RCC 7860 (cell line): Measurements from ENCODE around the gene COPZ2.
A peak's percentile ranks its signal among the peaks of the same experiment; 100 is the strongest.
"Not testable (repeated sequence)": the region's sequence is repeated elsewhere in the genome, so short reads cannot be mapped to it uniquely, and the experiment has no call there.

Source experiments
- DNase-seq: peaks from one replicate; pipeline ENCODE4 v3.0.0-alpha.2; 2015; ENCODE audit warnings: low spot score
- FAIRE-seq: peaks from 2 replicates; lab custom pipeline; 2012; peaks lifted over from hg19 to GRCh38; lab: Jason Lieb, UNC

The COPZ2 gene

GRCh38 chr17:48037036-48037837, at the start of gene COPZ2:
Gene COPZ2, minus strand, starts transcription at chr17:48037797. Its CDS starts 20 bp downstream, at chr17:48037777.
- no peak for DNase-seq
- FAIRE-seq = no peak

- DNase-seq (no peak), FAIRE-seq (no peak)
Measured at GRCh38 chr17:48084932-48085331, 47.3 kb upstream of the COPZ2 start.

GRCh38 chr17:48081858-48082257, 44.3 kb upstream of the COPZ2 start:
- FAIRE-seq = no peak
- DNase-seq = no peak

- not testable (repeated sequence) for FAIRE-seq, DNase-seq
Measured at GRCh38 chr17:48077152-48077551, 39.6 kb upstream of the COPZ2 start.

- peak; percentile 84 for DNase-seq
- peak; percentile 89 for FAIRE-seq
Measured at GRCh38 chr17:48074322-48075081, 36.9 kb upstream of the COPZ2 start.

- not testable (repeated sequence) for DNase-seq, FAIRE-seq
Measured at GRCh38 chr17:48073566-48074094, 36.0 kb upstream of the COPZ2 start.

GRCh38 chr17:48072811-48073210, 35.2 kb upstream of the COPZ2 start:
- FAIRE-seq, DNase-seq: not testable (repeated sequence)

GRCh38 chr17:48071654-48072053, 34.1 kb upstream of the COPZ2 start:
- no peak for DNase-seq
- no peak for FAIRE-seq

GRCh38 chr17:48070195-48070594, 32.6 kb upstream of the COPZ2 start:
- no peak for FAIRE-seq

GRCh38 chr17:48068491-48068961, 30.9 kb upstream of the COPZ2 start:
- FAIRE-seq = no peak
- no peak for DNase-seq

More at GRCh38 chr17:48070195-48070594, 32.6 kb upstream of the COPZ2 start:
- DNase-seq = no peak

GRCh38 chr17:48067808-48068207, 30.2 kb upstream of the COPZ2 start:
- FAIRE-seq, DNase-seq: not testable (repeated sequence)

- DNase-seq = no peak
- FAIRE-seq = no peak
Measured at GRCh38 chr17:48067245-48067644, 29.6 kb upstream of the COPZ2 start.

- FAIRE-seq (no peak), DNase-seq (no peak)
Measured at GRCh38 chr17:48066656-48067055, 29.1 kb upstream of the COPZ2 start.

- DNase-seq (no peak), FAIRE-seq (no peak)
Measured at GRCh38 chr17:48066192-48066591, 28.6 kb upstream of the COPZ2 start.

GRCh38 chr17:48064638-48065037, 27.0 kb upstream of the COPZ2 start:
- FAIRE-seq = no peak

GRCh38 chr17:48062273-48062672, 24.7 kb upstream of the COPZ2 start:
- FAIRE-seq = no peak
- DNase-seq = no peak

More at GRCh38 chr17:48064638-48065037, 27.0 kb upstream of the COPZ2 start:
- no peak for DNase-seq

GRCh38 chr17:48060249-48060648, 22.7 kb upstream of the COPZ2 start:
- no peak for DNase-seq
- FAIRE-seq = no peak

- FAIRE-seq (no peak), DNase-seq (no peak)
Measured at GRCh38 chr17:48059125-48059668, 21.6 kb upstream of the COPZ2 start.

- DNase-seq (no peak), FAIRE-seq (no peak)
Measured at GRCh38 chr17:48058393-48059124, 21.0 kb upstream of the COPZ2 start.

GRCh38 chr17:48057626-48058025, 20.0 kb upstream of the COPZ2 start:
- DNase-seq (no peak), FAIRE-seq (no peak)
